CD4-positive, alpha-beta T cell treated with Interleukin-6 at 100 ng/mL for 8 hours (primary cell): Measurements from ENCODE around the gene RSBN1.
"Not testable (repeated sequence)": the region's sequence is repeated elsewhere in the genome, so short reads cannot be mapped to it uniquely, and the experiment has no call there.

Experiments
- DNase-seq: peaks from one replicate; pipeline ENCODE4 v3.0.0-alpha.2; 2020; ENCODE audit warnings: mixed read lengths, low spot score

RSBN1 gene

DNA sequence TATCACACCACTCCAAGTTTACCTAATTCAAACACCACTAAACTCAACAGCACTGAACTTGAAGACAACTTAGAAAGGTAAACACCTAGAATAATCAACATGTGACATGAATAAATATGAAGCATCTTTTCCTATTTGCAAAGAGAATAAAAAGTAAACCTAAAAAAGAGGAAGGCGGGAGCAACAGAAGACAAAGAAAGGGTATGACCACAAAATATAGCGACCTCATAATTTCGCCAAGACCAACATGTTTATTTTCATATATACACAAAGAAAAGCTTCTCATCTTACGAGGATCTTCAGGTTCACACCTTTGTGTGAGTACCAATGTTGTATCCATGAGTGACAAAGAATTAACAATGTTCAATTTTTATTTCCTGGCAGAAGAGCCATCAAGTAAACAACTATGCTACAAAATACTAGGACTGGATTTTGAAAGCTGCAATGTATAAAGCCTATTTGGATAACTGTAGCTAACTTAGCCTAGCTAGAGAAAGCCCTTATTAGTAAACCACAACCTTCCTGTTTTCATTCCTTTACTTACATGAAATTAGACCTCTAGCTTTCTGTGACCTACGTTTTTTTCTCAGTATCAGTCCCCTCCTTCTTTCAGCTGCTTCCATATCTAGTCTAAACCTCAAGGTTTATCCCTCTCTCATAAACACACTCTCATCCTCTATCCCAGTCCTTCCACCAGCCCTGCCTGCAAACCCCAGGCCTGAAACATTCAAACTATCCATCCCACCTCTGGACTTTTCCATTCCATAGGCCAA lies 31.7 kb downstream of the RSBN1 start:
- peak; percentile 42 for DNase-seq

DNA sequence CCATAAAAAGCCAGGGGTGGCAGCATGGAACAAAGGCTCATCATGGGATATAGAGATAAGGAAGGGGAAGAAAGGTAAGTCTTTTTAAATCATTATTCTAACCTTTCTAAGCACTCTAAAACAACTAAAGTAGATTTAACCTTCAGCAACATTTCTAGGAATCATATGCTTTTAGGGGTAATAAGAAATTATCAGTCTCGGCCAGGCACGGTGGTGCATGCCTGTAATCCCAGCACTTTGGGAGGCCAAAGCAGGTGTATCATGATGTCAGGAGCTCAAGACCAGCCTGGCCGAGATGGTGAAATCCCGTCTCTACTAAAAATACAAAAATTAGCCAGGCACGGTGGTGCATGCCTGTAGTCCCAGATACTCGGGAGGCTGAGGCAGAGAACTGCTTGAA lies 32.7 kb downstream of the RSBN1 start:
- no peak for DNase-seq

DNA sequence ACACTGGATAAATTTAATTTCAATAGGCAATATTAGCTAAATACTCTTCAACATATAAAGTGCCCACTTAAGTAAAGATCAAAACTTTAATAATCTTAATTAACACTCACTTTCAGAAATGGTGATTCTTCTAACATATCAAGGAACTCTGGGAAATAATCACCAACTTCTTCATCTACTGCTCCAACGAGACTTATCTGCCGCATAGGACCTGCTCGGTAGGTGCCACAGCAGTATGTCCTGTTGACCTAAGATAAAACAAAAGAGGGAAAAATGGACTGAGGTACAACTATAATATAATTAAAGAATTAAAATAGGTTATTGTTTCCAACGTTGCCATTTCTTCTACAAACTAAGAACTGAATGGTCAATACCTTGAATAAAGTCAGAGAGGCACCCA lies 34.7 kb downstream of the RSBN1 start:
- DNase-seq = no peak

DNA sequence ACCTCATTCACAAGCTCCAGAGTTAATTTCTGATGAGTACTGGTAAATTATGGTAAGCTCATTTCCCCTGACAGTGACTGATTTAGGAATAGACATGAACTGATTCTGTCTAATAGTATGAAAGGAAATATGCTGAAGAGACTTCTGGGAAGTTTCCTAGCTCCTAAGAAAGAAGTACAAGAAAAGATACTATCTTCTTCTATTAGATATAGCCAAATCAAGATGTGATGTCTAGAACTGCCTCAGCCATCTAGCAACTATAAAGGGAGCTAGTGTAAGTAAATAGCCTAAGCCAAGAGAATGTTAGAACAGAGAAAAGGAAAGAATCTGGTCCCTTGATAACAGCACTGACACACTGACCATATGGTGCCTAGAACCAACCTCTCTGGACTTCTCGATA lies 42.2 kb downstream of the RSBN1 start:
- DNase-seq = no peak

DNA sequence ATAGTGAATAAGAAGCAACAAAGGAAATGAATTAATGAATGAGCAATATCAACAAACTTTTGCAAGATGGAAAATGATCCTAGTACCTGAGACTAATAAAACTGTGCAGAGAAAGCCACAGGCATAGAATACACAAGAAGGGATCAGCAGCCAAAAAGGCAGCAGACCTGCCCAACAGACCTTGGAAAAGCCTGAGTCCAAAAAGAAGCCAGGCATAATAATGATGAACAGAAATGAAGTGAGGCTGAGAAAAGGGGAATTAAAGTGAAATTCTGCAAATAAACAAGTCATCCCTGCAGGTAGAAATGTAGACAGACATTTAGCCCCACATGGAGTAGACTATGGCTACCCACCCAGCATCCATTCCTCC lies 42.7 kb downstream of the RSBN1 start:
- no peak for DNase-seq

DNA sequence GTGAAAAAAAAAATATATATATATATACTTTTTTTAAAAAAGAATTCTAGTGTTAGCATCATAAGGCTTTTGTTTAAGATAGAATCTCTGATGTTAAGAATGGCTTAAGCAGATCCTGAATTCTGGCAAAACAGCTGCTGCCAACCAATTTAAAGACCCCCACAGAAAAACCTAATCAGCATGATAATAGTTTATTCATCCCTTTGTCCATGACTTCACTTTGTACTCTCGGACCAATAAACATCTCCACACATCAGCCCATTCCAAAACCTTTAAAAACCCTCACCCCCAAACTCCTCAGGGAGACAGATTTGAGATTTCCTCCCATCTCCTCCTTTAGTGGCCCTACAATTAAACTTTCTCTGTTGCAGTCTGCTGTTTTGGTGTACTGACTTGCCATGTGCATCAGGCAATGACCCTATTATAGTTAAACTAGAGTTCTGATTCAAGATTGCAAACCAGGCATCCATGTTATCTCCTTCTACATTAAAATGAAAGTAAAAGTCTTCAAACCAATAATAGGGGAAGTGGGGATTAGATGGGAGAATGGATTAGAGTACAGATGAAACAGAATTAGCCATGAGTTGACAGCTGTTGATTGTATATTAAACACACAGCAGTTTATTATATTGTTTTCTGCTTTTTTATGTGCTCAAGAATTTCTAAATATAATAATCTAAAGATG lies 43.2 kb downstream of the RSBN1 start:
- DNase-seq = no peak

DNA sequence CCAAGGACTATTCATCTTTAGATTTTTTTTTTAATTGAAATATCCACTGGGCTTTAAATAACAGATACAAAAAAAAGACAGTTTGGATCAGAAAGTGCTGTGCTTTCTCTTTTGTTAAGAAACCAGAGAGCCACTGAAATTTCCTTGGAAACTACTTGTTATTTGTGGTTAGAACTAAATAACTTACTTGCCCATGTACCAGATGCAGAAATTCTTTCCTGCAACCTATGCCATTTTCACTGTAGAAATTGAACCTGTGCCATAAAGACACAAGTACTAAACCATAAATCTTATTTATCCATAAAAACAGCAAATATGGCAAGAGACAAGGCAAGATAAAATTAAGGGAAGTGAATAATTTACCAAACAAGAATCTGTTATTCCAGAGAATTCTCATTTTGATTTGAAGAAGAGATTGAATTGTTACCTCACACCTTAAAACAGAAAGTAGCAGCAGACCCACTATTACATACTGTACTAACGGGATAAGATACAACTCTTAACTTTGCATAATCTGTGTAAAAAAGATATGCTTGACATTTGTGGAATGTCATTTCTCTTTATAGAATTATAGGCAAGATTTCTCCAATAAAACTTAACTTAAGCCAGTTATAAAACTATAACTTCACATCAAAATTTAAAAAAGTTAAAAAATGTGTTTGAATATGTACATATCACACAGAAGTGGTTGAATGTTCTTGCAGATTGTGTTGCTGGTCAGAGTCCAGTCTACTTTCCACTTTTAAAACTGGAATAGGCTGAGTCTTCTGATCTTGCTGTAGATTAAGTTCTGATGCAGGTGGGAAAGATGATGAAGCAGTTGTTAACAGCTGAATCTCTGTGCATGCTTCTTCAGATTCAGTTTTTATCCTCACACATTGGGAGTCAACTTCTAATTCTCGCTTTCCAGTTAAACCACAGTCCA lies 46.7 kb downstream of the RSBN1 start:
- DNase-seq = no peak

DNA sequence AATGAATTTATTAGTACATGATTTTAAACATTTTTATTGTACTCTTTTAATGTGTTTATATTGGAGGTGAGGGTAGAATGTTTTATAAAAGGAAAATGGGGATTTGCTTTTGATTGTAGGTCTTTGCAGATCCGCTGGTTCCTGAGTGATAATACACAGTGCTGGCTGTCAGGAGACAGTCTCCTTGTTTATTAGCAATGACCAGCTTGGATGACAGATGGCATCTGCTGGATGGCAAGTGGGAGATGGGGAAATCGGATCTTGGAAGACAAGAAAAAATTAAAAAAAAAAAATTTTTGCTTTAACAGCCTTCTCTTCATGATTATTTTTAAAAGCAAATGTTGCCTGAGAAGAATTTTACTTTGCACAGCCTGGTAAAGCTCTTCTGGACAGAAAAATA lies 48.6 kb downstream of the RSBN1 start:
- no peak for DNase-seq

DNA sequence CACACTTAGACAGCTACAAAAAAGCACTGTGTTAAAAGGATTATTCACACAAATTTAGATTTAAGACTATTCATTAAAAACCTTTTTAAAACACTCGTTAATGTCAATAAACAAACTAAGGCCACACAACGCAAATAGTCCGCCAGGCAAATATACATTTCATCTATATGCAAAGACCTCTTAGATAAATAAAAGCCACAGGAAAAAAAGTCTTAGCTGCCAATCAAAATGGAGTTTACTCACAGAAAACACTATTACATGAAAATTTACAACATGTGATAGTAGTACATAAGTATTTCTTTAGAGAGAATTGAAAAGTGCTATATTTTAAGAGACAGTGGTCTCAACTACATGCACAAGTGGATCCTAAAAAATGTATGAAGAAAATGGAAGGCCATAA lies 50.3 kb downstream of the RSBN1 start:
- DNase-seq = no peak

DNA sequence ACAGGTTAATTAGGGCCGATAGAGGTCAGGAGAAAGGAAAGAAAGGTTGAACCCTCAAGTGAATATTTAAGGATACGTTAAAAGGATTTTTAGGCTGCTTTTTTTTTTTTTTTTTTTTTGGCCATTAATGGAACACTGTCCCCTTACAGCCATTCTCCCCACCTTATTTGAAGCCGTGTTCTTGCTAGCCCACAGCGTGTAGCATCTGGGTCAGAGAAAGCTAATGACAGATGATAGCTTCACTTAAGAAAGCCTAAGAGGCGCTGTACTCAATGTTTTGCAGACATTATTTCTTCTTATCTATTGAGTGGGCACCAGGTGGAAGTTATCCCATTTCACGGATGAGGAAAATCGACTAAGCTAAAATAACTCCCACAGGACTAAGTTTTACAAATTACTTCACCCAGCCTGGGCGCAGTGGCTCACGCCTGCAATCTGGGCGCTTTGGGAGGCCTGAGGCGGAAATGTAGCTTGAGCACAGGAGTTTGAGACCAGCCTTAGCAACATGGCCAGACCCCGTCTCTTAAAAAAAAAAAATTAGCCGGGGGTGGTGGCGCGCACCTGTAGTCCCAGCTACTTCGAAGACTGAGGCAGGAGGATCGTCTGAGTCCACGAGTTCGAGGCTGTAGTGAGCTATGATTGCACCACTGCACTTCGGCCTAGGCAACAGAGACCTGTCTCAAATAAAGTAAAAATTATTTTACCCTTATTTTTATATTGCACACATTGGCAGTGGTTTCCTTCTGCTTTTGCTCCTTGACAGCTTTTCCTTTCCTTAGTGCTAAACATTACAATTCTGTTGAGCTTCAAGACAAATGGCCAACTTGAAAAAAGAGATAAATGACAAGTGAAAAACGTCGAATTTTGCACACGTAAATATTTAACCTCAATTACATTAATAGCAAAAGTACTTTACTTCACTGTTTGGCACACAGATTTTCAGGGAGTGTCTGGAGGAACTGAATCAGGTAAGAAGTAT lies 51.9 kb downstream of the RSBN1 start:
- DNase-seq = no peak

DNA sequence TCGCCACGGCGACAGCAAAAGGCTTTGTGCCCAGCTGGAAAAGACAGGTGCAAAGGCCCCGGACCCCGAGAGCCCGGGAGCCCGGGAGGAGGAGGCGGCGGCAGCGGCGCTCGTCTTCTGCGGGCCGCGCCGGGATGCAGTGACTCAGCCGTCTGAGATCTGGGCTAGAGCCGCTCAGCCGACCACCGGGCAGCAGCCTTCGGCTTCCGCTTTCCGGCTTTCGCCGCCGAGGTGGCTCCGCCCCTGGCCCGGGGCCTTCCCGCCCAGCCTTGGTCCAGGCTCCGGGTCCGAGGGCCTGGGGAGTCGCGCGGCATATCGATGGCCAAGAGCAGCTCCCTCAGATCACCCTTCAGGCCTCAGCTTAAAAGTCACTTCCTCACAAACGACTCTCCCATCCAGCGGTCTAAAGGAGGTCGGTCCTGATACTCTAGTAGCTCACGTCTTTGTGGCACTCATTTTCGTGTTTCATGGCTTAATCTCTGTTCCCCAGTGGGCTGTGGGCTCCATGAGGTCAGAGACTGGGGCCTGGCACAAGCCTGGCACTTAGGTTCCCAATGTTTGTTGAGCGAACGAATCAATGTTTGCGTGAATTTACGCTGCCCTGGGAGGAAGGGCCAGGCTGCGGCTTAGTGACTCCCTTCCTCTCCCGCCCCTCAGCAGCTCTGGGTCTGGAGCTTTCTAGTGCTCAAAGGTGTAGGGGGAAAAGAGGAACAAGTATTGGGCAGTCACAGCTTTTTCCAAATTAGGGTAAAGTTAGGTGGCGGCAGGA lies 52.8 kb downstream of the RSBN1 start, which contains the start of gene PHTF1:
Gene PHTF1, minus strand, starts transcription at position 154 of the 769 bp plus-strand sequence. CDS start 783 bp downstream, outside the sequence.
- DNase-seq = peak; percentile 42

DNA sequence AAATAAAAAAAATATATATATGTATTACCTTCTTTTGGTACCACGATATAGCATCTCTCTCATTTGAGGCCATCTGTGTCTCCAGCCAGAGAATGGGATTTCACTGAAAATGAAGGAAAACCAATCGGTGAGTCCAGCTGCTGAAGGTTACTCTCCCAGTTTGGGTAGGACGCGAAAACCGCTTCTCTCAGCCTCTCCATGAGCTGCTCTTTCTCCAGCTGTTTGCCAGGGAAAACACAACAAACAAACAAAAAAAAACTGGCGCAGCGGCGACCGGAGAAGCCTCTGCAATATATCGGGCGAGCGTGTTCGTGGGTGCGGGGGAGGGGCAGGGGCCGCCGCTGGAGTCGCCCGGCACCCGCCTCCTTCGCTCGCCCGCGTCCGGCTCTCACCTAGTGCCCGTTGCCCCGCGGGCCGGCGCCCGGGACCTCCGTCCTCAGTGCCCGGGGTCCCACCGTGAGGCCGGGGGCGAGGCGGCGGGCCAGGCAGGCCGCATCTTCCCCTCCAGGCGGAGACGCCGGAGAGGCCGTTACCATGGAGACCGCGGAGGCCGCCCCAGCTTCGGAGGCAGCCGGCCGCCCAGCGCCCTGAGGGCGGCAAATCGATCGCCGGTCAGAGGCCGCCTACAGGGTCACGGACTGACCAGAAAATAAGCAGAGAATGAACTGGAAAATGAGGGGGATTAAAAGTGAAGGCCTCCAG lies 53.5 kb downstream of the RSBN1 start:
- peak; percentile 44 for DNase-seq

DNA sequence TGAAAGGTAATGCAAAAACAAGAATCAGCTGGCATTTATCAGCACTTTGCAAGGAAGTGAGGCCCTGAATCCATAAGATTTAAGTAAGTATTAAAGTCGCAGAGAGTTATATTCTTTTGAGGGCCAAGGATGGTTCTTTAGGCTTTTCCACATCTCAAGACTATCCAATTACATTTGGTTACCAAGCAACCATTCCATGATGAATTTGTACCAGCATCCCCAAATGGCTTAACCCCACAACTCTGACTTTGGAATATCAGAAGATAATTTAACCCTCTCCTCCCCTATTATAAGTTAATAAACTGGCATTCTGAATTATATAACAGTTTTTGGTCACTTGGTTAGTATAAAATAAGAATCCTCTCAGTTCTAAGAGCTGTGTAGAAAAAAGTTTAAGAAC lies 55.8 kb downstream of the RSBN1 start:
- DNase-seq = no peak

DNA sequence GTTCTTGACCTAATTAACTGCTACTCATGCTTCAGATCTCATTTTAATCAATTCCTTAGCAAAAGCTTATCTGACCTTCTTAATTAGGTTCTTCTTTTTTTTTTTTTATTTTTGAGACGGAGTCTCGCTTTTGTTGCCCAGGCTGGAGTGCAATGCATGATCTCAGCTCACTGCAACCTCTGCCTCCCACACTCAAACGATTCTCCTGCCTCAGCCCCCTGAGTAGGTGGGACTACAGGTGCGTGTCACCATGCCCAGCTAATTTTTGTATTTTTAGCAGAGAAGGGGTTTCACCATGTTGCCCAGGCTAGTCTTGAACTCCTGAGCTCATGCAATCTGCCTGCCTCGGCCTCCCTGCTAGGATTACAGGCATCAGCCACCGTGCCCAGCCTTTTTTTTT lies 58.9 kb downstream of the RSBN1 start:
- not testable (repeated sequence) for DNase-seq

DNA sequence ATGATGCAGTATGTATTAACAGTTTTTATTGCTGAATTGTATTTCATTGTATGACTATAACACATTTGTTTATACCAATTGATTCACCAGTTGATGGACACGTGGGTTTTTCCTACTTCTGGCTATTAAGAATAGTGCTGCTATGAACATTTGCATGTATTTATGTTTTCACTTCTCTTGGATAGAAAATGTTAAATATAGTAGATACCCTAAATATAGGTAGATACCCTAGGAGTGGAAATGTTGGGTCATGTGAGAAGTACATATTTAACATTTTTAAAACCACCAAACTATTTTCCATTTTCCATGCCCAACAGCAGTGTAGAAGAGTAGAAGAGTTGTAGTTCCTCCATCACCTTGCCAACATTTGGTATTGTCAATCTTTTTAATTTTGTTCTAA lies 60.8 kb downstream of the RSBN1 start:
- no peak for DNase-seq

DNA sequence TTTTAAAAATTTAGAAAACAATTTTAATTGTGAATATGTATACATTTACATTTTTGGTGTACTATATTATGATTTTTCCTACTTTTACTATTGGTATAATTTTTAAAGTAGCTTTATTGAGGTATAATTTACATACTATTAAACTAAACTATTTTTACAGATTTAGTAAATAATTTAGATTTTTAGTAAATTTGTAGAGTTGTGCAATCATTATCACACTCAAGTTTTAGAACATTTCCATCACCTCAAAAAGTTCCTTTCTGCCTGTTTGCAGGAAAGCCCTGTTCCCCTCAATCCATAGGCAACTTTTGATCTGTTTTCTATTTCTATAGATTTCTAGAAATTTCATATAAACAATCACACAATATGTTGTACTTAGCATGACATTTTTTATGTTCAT lies 61.2 kb downstream of the RSBN1 start:
- DNase-seq = no peak

DNA sequence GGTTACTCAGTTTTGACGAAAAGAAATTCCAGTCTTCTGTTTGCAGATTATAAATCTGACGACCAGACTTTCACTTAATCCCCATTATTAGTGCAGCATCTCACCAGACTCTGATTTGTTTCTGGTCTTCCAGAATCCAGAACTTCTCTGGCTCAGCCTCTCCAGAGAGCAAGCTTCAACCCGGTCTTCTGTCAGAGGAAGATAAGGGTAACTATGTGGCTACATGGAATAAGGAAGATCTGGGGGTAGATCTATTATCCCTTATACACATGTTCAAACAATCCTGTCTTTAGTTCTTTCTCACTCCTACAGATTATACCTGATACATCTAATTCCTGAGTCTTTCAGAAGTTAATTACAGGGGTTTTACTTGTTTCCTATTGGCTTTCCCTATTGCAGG lies 62.9 kb downstream of the RSBN1 start:
- no peak for DNase-seq

DNA sequence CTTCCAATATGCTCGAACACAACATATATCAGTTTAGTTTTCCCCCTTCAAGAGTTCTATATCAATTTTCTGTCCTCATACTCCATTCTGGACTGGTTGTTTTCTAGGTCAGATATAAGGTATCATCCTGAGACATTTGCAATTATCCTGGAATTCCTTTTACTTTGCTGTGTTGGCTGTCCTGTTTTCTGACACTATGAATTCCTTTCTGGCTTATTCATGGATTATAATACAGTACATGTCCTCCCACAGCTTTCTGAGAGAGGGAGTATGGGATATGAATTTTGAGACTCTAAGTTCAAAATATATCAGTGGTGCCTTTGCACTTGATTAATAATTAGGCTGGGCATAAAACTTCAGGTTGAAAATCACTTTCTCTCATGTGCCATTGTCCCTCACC lies 64.9 kb downstream of the RSBN1 start:
- no peak for DNase-seq

DNA sequence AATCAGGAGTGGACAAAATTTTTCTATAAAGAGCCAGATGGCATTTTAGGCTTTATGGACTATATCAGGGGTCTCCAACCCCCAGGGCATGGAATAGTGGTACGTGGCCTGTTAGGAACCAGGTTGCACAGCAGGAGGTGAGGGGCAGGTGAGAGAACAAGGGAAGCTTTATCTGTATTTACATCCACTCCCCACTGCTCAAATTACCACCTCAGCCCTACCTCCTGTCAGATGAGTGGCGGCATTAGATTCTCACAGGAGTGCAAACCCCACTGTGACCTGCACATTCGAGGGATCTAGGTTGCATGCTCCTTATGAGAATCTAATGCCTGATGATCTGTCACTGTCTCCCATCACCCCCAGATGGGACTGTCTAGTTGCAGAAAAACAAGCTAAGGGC lies 66.9 kb downstream of the RSBN1 start:
- DNase-seq = no peak

DNA sequence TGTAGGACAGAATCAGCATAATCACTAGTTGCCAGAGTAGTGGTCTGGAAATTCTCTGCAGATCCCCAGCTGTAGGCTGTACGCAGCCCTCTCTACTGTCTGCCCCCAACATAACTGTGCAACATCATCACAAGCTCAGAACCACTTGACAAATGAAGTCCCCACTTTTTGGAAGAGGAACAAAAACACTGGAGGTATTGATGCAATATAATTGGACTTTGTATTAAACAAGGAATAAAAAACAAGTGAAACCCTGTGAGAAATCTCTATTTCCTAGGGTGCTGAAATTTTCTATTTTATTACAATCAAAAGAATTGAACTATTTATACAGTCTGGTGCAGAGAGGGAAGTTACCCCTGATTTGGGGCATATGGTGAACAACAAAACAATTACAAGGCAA lies 68.2 kb downstream of the RSBN1 start:
- DNase-seq = no peak
